T47D (cell line): ENCODE results near the gene CDA.

Experiments
- DNase-seq, 2 experiments: peaks; one replicate each; pipeline versions ENCODE4 v3.0.0 to v3.0.0-alpha.2; 2011 to 2012; ENCODE audit warnings: low read depth in 1 of 2, low spot score in 1 of 2
- JUND ChIP-seq: IDR thresholded peaks from 2 replicates; pipeline ENCODE4 v1.6.1; 2012; ENCODE audit warnings: low read depth
- in situ Hi-C: cut with HindIII; loops from 2 replicates; pipeline ENCODE4 v1.10.0; 2016; ENCODE audit warnings: low sequenced_read_pairs, low pct_unique_long_range_greater_than_20kb

CDA gene

GRCh38 chr1:20632386-20632785, 43.5 kb downstream of the CDA start:
- TF ChIP-seq JUND: no peak
- no peak for DNase-seq
- in situ Hi-C loops: no loop called here

GRCh38 chr1:20633190-20634064, 44.5 kb downstream of the CDA start, which contains the start of gene PINK1:
TSS of gene PINK1 (plus strand) at chr1:20633458. CDS start at chr1:20633549, 91 bp downstream.
- DNase-seq: peak; percentile 62 to 75
- no peak for TF ChIP-seq JUND
- in situ Hi-C loops: no loop called here

GRCh38 chr1:20634065-20634593, 45.2 kb downstream of the CDA start:
- TF ChIP-seq JUND: no peak
- in situ Hi-C loops: no loop called here
- no peak for DNase-seq

GRCh38 chr1:20634594-20635084, 45.7 kb downstream of the CDA start:
- in situ Hi-C loops: no loop called here
- DNase-seq: peak; percentile 21 to 59
- no peak for TF ChIP-seq JUND

- in situ Hi-C loops: no loop called here
- DNase-seq: no peak
- no peak for TF ChIP-seq JUND
Measured at GRCh38 chr1:20636785-20637347, 48.0 kb downstream of the CDA start.

GRCh38 chr1:20640183-20640597, 51.3 kb downstream of the CDA start:
- no peak for TF ChIP-seq JUND
- peak; percentile 39 to 57 for DNase-seq
- in situ Hi-C loops: no loop called here

- in situ Hi-C loops: no loop called here
- TF ChIP-seq JUND: no peak
- DNase-seq: no peak
Measured at GRCh38 chr1:20641975-20642374, 53.1 kb downstream of the CDA start.

GRCh38 chr1:20643080-20643479, 54.2 kb downstream of the CDA start:
- DNase-seq: no peak
- no peak for TF ChIP-seq JUND
- in situ Hi-C loops: no loop called here

- no peak for DNase-seq
- in situ Hi-C loops: no loop called here
- no peak for TF ChIP-seq JUND
Measured at GRCh38 chr1:20644416-20644815, 55.5 kb downstream of the CDA start.

- DNase-seq: no peak
- no peak for TF ChIP-seq JUND
- in situ Hi-C loops: no loop called here
Measured at GRCh38 chr1:20645414-20645813, 56.5 kb downstream of the CDA start.

- DNase-seq: no peak
- TF ChIP-seq JUND: no peak
- in situ Hi-C loops: no loop called here
Measured at GRCh38 chr1:20648438-20648837, 59.5 kb downstream of the CDA start.

- in situ Hi-C loops: no loop called here
- no peak for TF ChIP-seq JUND
- DNase-seq: no peak
Measured at GRCh38 chr1:20648946-20649345, 60.0 kb downstream of the CDA start.

GRCh38 chr1:20652300-20652699, 63.4 kb downstream of the CDA start:
- TF ChIP-seq JUND: no peak
- in situ Hi-C loops: no loop called here
- no peak for DNase-seq
